H9 (cell line): Measurements from ENCODE around the gene ARHGAP31. TPM values are rescaled to one million over a fixed set of nuclear protein-coding genes. Genes with fewer than 3 reads are reported as not detected.

Source experiments
- DNase-seq: peaks from one replicate; pipeline ENCODE4 v3.0.0-alpha.2; 2017
- H2AFZ ChIP-seq: one replicate; pipeline ENCODE4 v1.6.1; 2013; ENCODE audit warnings: mild to moderate bottlenecking, low read length, control low read depth, moderate library complexity
- H2AK5ac ChIP-seq: 2 replicates; pipeline ENCODE4 v1.6.1; 2013; ENCODE audit warnings: low read length, control low read depth, mixed read lengths; ENCODE audit not compliant: insufficient read length
- H2BK120ac ChIP-seq: one replicate; pipeline ENCODE4 v1.6.1; 2013; ENCODE audit warnings: low read depth, mild to moderate bottlenecking, low read length, control low read depth, inconsistent platforms; ENCODE audit not compliant: poor library complexity, severe bottlenecking
- H2BK12ac ChIP-seq: 2 replicates; pipeline ENCODE4 v1.6.1; 2013; ENCODE audit warnings: low read length, control low read depth, mixed read lengths, low read depth; ENCODE audit not compliant: insufficient read length
- H2BK15ac ChIP-seq: 2 replicates; pipeline ENCODE4 v1.6.1; 2013; ENCODE audit warnings: low read depth, low read length, control low read depth
- H2BK20ac ChIP-seq: one replicate; pipeline ENCODE4 v1.6.1; 2013; ENCODE audit warnings: low read depth, mild to moderate bottlenecking, low read length, control low read depth, inconsistent platforms; ENCODE audit not compliant: poor library complexity, severe bottlenecking
- H2BK5ac ChIP-seq: 2 replicates; pipeline ENCODE4 v1.6.1; 2013; ENCODE audit warnings: low read length, control low read depth, mixed read lengths; ENCODE audit not compliant: insufficient read length
- H3K14ac ChIP-seq: 2 replicates; pipeline ENCODE4 v1.6.1; 2013; ENCODE audit warnings: low read length, control low read depth; ENCODE audit not compliant: insufficient read depth
- H3K18ac ChIP-seq: 2 replicates; pipeline ENCODE4 v1.6.1; 2013; ENCODE audit warnings: low read depth, mild to moderate bottlenecking, mixed read lengths, low read length, control low read depth; ENCODE audit not compliant: insufficient read length
- H3K23ac ChIP-seq: 2 replicates; pipeline ENCODE4 v1.6.1; 2013; ENCODE audit warnings: low read length, control low read depth, mixed read lengths, low read depth; ENCODE audit not compliant: insufficient read length
- H3K23me2 ChIP-seq: 2 replicates; pipeline ENCODE4 v1.6.1; 2013; ENCODE audit warnings: low read depth, mild to moderate bottlenecking, mixed read lengths, low read length, control low read depth; ENCODE audit not compliant: insufficient read length, poor library complexity, severe bottlenecking
- H3K27ac ChIP-seq: 2 replicates; pipeline ENCODE4 v1.5.1; 2013; ENCODE audit warnings: low read length, control low read depth, mixed read lengths, low read depth; ENCODE audit not compliant: insufficient read length
- H3K27me3 ChIP-seq: 2 replicates; pipeline ENCODE4 v1.6.1; 2013; ENCODE audit warnings: low read length, control low read depth, inconsistent platforms; ENCODE audit not compliant: insufficient read depth
- H3K4ac ChIP-seq: 2 replicates; pipeline ENCODE4 v1.6.1; 2013; ENCODE audit warnings: low read depth, mild to moderate bottlenecking, control low read depth, inconsistent platforms, low read length, moderate library complexity
- H3K4me1 ChIP-seq: 2 replicates; pipeline ENCODE4 v1.6.1; 2013; ENCODE audit warnings: low read length, control low read depth, inconsistent platforms; ENCODE audit not compliant: insufficient read depth
- H3K4me2 ChIP-seq: 2 replicates; pipeline ENCODE4 v1.6.1; 2013; ENCODE audit warnings: low read length, control low read depth, mixed read lengths; ENCODE audit not compliant: insufficient read length, insufficient read depth
- H3K56ac ChIP-seq: 2 replicates; pipeline ENCODE4 v1.6.1; 2013; ENCODE audit warnings: low read depth, mild to moderate bottlenecking, mixed read lengths, low read length, control low read depth; ENCODE audit not compliant: insufficient read length
- H3K79me1 ChIP-seq: 2 replicates; pipeline ENCODE4 v1.6.1; 2013; ENCODE audit warnings: low read depth, mild to moderate bottlenecking, moderate library complexity, low read length, control low read depth, inconsistent platforms; ENCODE audit not compliant: insufficient read depth, poor library complexity, severe bottlenecking
- H3K79me2 ChIP-seq: 2 replicates; pipeline ENCODE4 v1.6.1; 2013; ENCODE audit warnings: low read length, control low read depth, inconsistent platforms; ENCODE audit not compliant: insufficient read depth
- H3K9ac ChIP-seq: 2 replicates; pipeline ENCODE4 v1.6.1; 2013; ENCODE audit warnings: low read length, control low read depth, mixed read lengths; ENCODE audit not compliant: insufficient read length; ENCODE audit errors: extremely low read depth
- H3K9me3 ChIP-seq: one replicate; pipeline ENCODE4 v1.6.1; 2013; ENCODE audit warnings: low read depth, low read length, inconsistent platforms; ENCODE audit not compliant: control insufficient read depth
- H3T11ph ChIP-seq: one replicate; pipeline ENCODE4 v1.6.1; 2013; ENCODE audit warnings: mild to moderate bottlenecking, low read length, control low read depth, inconsistent platforms
- H4K20me1 ChIP-seq: one replicate; pipeline ENCODE4 v1.6.1; 2013; ENCODE audit not compliant: control insufficient read depth, insufficient read length, insufficient read depth
- H4K5ac ChIP-seq: 2 replicates; pipeline ENCODE4 v1.6.1; 2013; ENCODE audit warnings: low read depth, mild to moderate bottlenecking, mixed read lengths, low read length, control low read depth; ENCODE audit not compliant: insufficient read length
- H4K8ac ChIP-seq: replicated peaks from 2 replicates; pipeline ENCODE4 v1.6.1; 2013; ENCODE audit warnings: low read length, control low read depth, mixed read lengths, low read depth; ENCODE audit not compliant: insufficient read length
- H4K91ac ChIP-seq: 2 replicates; pipeline ENCODE4 v1.6.1; 2013; ENCODE audit warnings: low read depth, mild to moderate bottlenecking, moderate library complexity, mixed read lengths, low read length, control low read depth; ENCODE audit not compliant: insufficient read length
- H3K27ac Mint-ChIP-seq, 3 experiments: 2 replicates in 2 of 3; 3 replicates in 1 of 3; pipeline ENCODE4 v1.8.0; 2020 to 2021; ENCODE audit warnings: mixed read lengths in 3 of 3, mild to moderate bottlenecking in 1 of 3, moderate library complexity in 1 of 3
- H3K27me3 Mint-ChIP-seq: 2 replicates; pipeline ENCODE4 v1.8.0; 2021; ENCODE audit warnings: low read depth, mild to moderate bottlenecking, moderate library complexity, mixed read lengths
- H3K36me3 Mint-ChIP-seq, 3 experiments: 2 replicates in 2 of 3; 3 replicates in 1 of 3; pipeline ENCODE4 v1.8.0; 2020 to 2021; ENCODE audit warnings: low read depth in 3 of 3, mixed read lengths in 3 of 3; ENCODE audit not compliant: insufficient read depth in 1 of 3
- H3K4me1 Mint-ChIP-seq, 2 experiments: 2 replicates each; pipeline ENCODE4 v1.8.0; 2020; ENCODE audit warnings: mixed read lengths in 2 of 2
- H3K4me3 Mint-ChIP-seq, 2 experiments: 2 replicates in 1 of 2; 3 replicates in 1 of 2; pipeline ENCODE4 v1.8.0; 2020 to 2021; ENCODE audit warnings: mild to moderate bottlenecking in 2 of 2, mixed read lengths in 2 of 2, moderate library complexity in 1 of 2
- H3K9me3 Mint-ChIP-seq, 2 experiments: 2 replicates in 1 of 2; 3 replicates in 1 of 2; pipeline ENCODE4 v1.8.0; 2020; ENCODE audit warnings: mild to moderate bottlenecking in 2 of 2, mixed read lengths in 2 of 2, moderate library complexity in 1 of 2
- CTCF ChIP-seq: fragments of 200-600 bp; sonication (generic); conservative IDR thresholded peaks from 3 replicates; pipeline ENCODE4 v1.8.0; 2021; ENCODE audit warnings: antibody characterized with exemption, mild to moderate bottlenecking
- WGBS: extraction: QIAGEN DNeasy Blood & Tissue Kit; methylation state at CpG from one replicate; pipeline ENCODE4 v1.1.7; 2013; ENCODE audit warnings: missing lambda C conversion rate, low lambda C conversion rate, mixed read lengths; ENCODE audit not compliant: insufficient read length; ENCODE audit errors: extremely low coverage; 5-methylcytosine and 5-hydroxymethylcytosine counted together
- total RNA-seq: library from RNA; stranded (reverse); gene quantifications from 2 replicates; pipeline ENCODE4 v1.2.1, GENCODE V29; 2021

The ARHGAP31 gene
- total RNA-seq, 1 experiment from 2014 or later, result 2.2 TPM

GRCh38 chr3:119322021-119322834, 28.0 kb downstream of the ARHGAP31 start:
- Mint-ChIP-seq H3K27me3 (no peaks in the 10 kb centered on the region), H3K4me3 (peak overlapping the region; percentile 82 to 85), H3K4me1 (peaks cover 39% of the 10 kb centered on the region in 2 experiments), H3K9me3 (no peaks in the 10 kb centered on the region), H3K36me3 (no peaks in the 10 kb centered on the region), H3K27ac (peak overlapping the region in 2 of 3 experiments; percentile 97; a peak in 4 of 7 replicates)
- Histone ChIP-seq H3K14ac (peak overlapping the region; percentile 67), H3K18ac (peak overlapping the region; percentile 81), H3K4me2 (peak overlapping the region; percentile 85), H4K5ac (no peak overlapping the region), H3K56ac (no peak overlapping the region), H2BK12ac (no peak overlapping the region), H4K8ac (no peak overlapping the region), H2AK5ac (no peak overlapping the region), H2BK5ac (no peak overlapping the region), H3K79me2 (no peaks in the 10 kb centered on the region), H2BK20ac (no peak overlapping the region), H3K23ac (no peak overlapping the region), H3K79me1 (no peaks in the 10 kb centered on the region), H3T11ph (no peak overlapping the region), H3K27me3 (no peaks in the 10 kb centered on the region), H3K4ac (no peak overlapping the region), H2BK15ac (no peak overlapping the region), H3K9ac (peak overlapping the region; percentile 67), H4K20me1 (no peaks in the 10 kb centered on the region), H3K9me3 (no peaks in the 10 kb centered on the region), H3K27ac (no peak overlapping the region), H4K91ac (no peak overlapping the region), H3K4me1 (peaks cover 2% of the 10 kb centered on the region; the same call in 1 of the 2 replicates), H2AFZ (no peak overlapping the region), H2BK120ac (no peak overlapping the region), H3K23me2 (peaks cover 8% of the 10 kb centered on the region)
- WGBS, result no CpG with 5 or more reads among the region's 26 CpGs
- no peak for DNase-seq
- TF ChIP-seq CTCF, result no peak
